ENCODE measurements around the gene MCTP1.

DNA sequence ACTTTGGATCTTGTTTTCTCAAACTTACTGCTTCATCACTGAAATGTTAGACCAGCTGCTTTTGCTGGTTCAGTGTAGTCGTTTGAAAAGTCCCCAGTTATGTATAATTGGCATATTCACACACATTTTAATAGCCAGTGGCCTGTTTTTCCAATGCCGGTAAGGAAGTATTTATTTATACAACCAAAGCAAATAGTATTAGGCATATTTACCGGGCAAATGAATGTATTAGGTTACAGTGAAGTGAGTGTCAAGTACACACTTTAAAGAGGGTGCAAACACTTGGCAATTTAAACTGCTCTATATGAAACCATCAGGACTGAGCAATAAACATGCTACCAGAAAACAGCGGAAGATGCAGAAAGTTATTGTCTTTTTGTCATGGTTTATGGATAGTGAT lies 242.9 kb downstream of the MCTP1 start:
- TF ChIP-seq, protein P1, sequence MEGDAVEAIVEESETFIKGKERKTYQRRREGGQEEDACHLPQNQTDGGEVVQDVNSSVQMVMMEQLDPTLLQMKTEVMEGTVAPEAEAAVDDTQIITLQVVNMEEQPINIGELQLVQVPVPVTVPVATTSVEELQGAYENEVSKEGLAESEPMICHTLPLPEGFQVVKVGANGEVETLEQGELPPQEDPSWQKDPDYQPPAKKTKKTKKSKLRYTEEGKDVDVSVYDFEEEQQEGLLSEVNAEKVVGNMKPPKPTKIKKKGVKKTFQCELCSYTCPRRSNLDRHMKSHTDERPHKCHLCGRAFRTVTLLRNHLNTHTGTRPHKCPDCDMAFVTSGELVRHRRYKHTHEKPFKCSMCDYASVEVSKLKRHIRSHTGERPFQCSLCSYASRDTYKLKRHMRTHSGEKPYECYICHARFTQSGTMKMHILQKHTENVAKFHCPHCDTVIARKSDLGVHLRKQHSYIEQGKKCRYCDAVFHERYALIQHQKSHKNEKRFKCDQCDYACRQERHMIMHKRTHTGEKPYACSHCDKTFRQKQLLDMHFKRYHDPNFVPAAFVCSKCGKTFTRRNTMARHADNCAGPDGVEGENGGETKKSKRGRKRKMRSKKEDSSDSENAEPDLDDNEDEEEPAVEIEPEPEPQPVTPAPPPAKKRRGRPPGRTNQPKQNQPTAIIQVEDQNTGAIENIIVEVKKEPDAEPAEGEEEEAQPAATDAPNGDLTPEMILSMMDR (IDR thresholded peaks at IDR 0.05; ENCODE audit: poor library complexity), result no peak
- TF ChIP-seq EZH2 (IDR thresholded peaks at IDR 0.05; ENCODE audit: borderline replicate concordance) (no peak), EZH2phosphoT487 (IDR thresholded peaks at IDR 0.05; ENCODE audit: low read depth, severe bottlenecking, unreplicated experiment) (no peak)

Measured in hepatocyte (in vitro differentiated cells).